HCT116 (cell line): ENCODE data around the gene CENPE. TPM values are rescaled to one million over a fixed set of nuclear protein-coding genes. Genes with fewer than 3 reads are reported as not detected.

ENCODE experiments used
- ATAC-seq: fragments of 200-7000 bp; cut with Tn5 transposase; 2 replicates; pipeline ENCODE4 v1.9.1; 2020; ENCODE audit warnings: mild to moderate bottlenecking, moderate library complexity
- BruUV-seq: library from RNA; stranded (reverse); fragments of 400-500 nt; replicated peaks from 2 replicates; lab custom pipeline; 2021; lab: Mats Ljungman, UMichigan
- CTCF ChIA-PET: fragments of 300-600 bp; sonication (Branson Sonifier 250); formaldehyde crosslinking; loops from one replicate; lab custom pipeline; 2021; ENCODE audit warnings: antibody characterized with exemption; lab: Charles Lee
- POLR2A ChIA-PET: fragments of 300-600, 350-600 bp; sonication (Branson Sonifier 250); formaldehyde crosslinking; loops from one replicate; lab custom pipeline; 2021; ENCODE audit warnings: antibody characterized with exemption; lab: Charles Lee
- RAD21 ChIA-PET, 2 experiments: fragments of 300-600 bp; sonication (Branson Sonifier 250); formaldehyde crosslinking; loops; one replicate each; lab custom pipeline; 2023; ENCODE audit warnings: low total read pairs in 2 of 2; ENCODE audit not compliant: uncharacterized antibody in 2 of 2, unreplicated experiment in 2 of 2, low non-redundant PET in 1 of 2; lab: Charles Lee
- DNase-seq: peaks from one replicate; pipeline ENCODE4 v3.0.0-alpha.2; 2010; ENCODE audit warnings: low read depth, low spot score
- H2AFZ ChIP-seq: fragments of 200-600 bp; shearing (Covaris generic), sonication (generic); 2 replicates; pipeline ENCODE4 v1.6.1; 2017; ENCODE audit warnings: low read depth, mixed run types, mixed read lengths, antibody characterized with exemption, low read length; ENCODE audit not compliant: poor library complexity, severe bottlenecking
- H3K27ac ChIP-seq: 2 replicates; pipeline ENCODE4 v1.5.1; 2012; ENCODE audit warnings: low read depth, low read length
- H3K27me3 ChIP-seq: fragments of 200-600 bp; sonication (generic); 2 replicates; pipeline ENCODE4 v1.6.1; 2016; ENCODE audit warnings: mixed run types, low read length, mixed read lengths; ENCODE audit not compliant: insufficient read depth
- H3K36me3 ChIP-seq, 2 experiments: fragments of 200-500 bp in 1 of 2; fragments of 200-600 bp in 1 of 2; sonication (Bioruptor generic) in 1 of 2; sonication (generic) in 1 of 2; 2 replicates each; pipeline versions ENCODE4 v1.5.1 to v1.6.1; 2014 to 2016; ENCODE audit warnings: low read length in 2 of 2, inconsistent platforms in 1 of 2, mixed read lengths in 1 of 2, mixed run types in 1 of 2; ENCODE audit not compliant: insufficient read depth in 2 of 2, control insufficient read depth in 1 of 2
- H3K4me1 ChIP-seq, 2 experiments: fragments of 200-600 bp in 1 of 2; sonication (generic) in 1 of 2; 2 replicates each; pipeline versions ENCODE4 v1.5.1 to v1.6.1; 2012 to 2017; ENCODE audit warnings: low read length in 2 of 2, inconsistent platforms in 1 of 2, mild to moderate bottlenecking in 1 of 2, mixed read lengths in 1 of 2, mixed run types in 1 of 2, moderate library complexity in 1 of 2; ENCODE audit not compliant: insufficient read depth in 2 of 2, control insufficient read depth in 1 of 2
- H3K4me2 ChIP-seq: fragments of 200-600 bp; sonication (generic); 2 replicates; pipeline ENCODE4 v1.6.1; 2017; ENCODE audit warnings: mixed run types, low read length, mixed read lengths
- H3K4me3 ChIP-seq, 2 experiments: fragments of 200-600 bp in 1 of 2; sonication (generic) in 1 of 2; replicated peaks in 1 of 2; 2 replicates each; pipeline ENCODE4 v1.5.1; 2011 to 2016; ENCODE audit warnings: low read length in 2 of 2, control low read depth in 1 of 2, low read depth in 1 of 2, mild to moderate bottlenecking in 1 of 2, mixed read lengths in 1 of 2, mixed run types in 1 of 2
- H3K79me2 ChIP-seq: fragments of 200-600 bp; sonication (generic); 2 replicates; pipeline ENCODE4 v1.6.1; 2017; ENCODE audit warnings: mild to moderate bottlenecking, mixed run types, low read length, moderate library complexity, mixed read lengths; ENCODE audit not compliant: insufficient read depth
- H3K9ac ChIP-seq: fragments of 200-600 bp; sonication (generic); 2 replicates; pipeline ENCODE4 v1.6.1; 2016; ENCODE audit warnings: low read length, mixed read lengths
- H3K9me2 ChIP-seq: fragments of 200-600 bp; sonication (generic), shearing (Covaris generic); 2 replicates; pipeline ENCODE4 v1.6.1; 2017; ENCODE audit warnings: mixed run types, mild to moderate bottlenecking, moderate library complexity; ENCODE audit not compliant: insufficient read depth
- H3K9me3 ChIP-seq, 2 experiments: fragments of 200-500 bp in 1 of 2; fragments of 200-600 bp in 1 of 2; sonication (Bioruptor generic) in 1 of 2; sonication (generic) in 1 of 2; 2 replicates each; pipeline ENCODE4 v1.6.1; 2014 to 2017; ENCODE audit warnings: low read length in 2 of 2, mixed read lengths in 2 of 2, inconsistent platforms in 1 of 2, low read depth in 1 of 2, mild to moderate bottlenecking in 1 of 2, mixed run types in 1 of 2, moderate library complexity in 1 of 2; ENCODE audit not compliant: control insufficient read depth in 1 of 2, insufficient read depth in 1 of 2
- H4K20me1 ChIP-seq: fragments of 200-600 bp; sonication (generic), shearing (Covaris generic); 2 replicates; pipeline ENCODE4 v1.6.1; 2017; ENCODE audit warnings: mixed run types, mild to moderate bottlenecking, moderate library complexity; ENCODE audit not compliant: insufficient read depth
- ATF3 ChIP-seq: IDR thresholded peaks from 2 replicates; pipeline ENCODE4 v1.6.1; 2012
- CBX3 ChIP-seq: IDR thresholded peaks from 2 replicates; pipeline ENCODE4 v1.6.1; 2012; ENCODE audit warnings: low read depth
- CEBPB ChIP-seq: IDR thresholded peaks from 2 replicates; pipeline ENCODE4 v1.6.1; 2012; ENCODE audit warnings: low read depth
- CTCF ChIP-seq, 3 experiments: fragments of 200-600 bp in 1 of 3; sonication (generic) in 1 of 3; IDR thresholded peaks in 2 of 3; conservative IDR thresholded peaks in 1 of 3; 2 replicates each; pipeline ENCODE4 v1.5.1; 2012 to 2017; ENCODE audit warnings: low read depth in 2 of 3, low read length in 2 of 3, antibody characterized with exemption in 1 of 3, borderline replicate concordance in 1 of 3, control low read depth in 1 of 3, mild to moderate bottlenecking in 1 of 3, mixed read lengths in 1 of 3, mixed run types in 1 of 3, moderate library complexity in 1 of 3; ENCODE audit not compliant: insufficient read depth in 1 of 3
- EGR1 ChIP-seq: IDR thresholded peaks from 2 replicates; pipeline ENCODE4 v1.6.1; 2012; ENCODE audit warnings: low read depth
- EZH2phosphoT487 ChIP-seq: fragments of 200-600 bp; IDR thresholded peaks from 2 replicates; pipeline ENCODE4 v1.6.1; 2018; ENCODE audit warnings: antibody characterized with exemption, borderline replicate concordance
- FOSL1 ChIP-seq: IDR thresholded peaks from 2 replicates; pipeline ENCODE4 v1.6.1; 2012; ENCODE audit warnings: low read depth
- POLR2AphosphoS5 ChIP-seq: IDR thresholded peaks from 2 replicates; pipeline ENCODE4 v1.6.1; 2011; ENCODE audit warnings: mild to moderate bottlenecking, low read depth, low read length, moderate library complexity
- SP1 ChIP-seq: IDR thresholded peaks from 2 replicates; pipeline ENCODE4 v1.6.1; 2012; ENCODE audit warnings: low read depth
- SRF ChIP-seq: IDR thresholded peaks from 2 replicates; pipeline ENCODE4 v1.6.1; 2012; ENCODE audit warnings: low read depth
- TCF7L2 ChIP-seq: IDR thresholded peaks from 2 replicates; pipeline ENCODE4 v1.7.0; 2011; ENCODE audit warnings: borderline replicate concordance, inconsistent platforms; ENCODE audit not compliant: insufficient read depth, insufficient read length; ENCODE audit errors: extremely low read depth
- ZFX ChIP-seq: fragments of 450-650 bp; IDR thresholded peaks from 2 replicates; pipeline ENCODE4 v1.6.1; 2017
- intact Hi-C: fragments of 100-400 bp; cut with micrococcal nuclease; formaldehyde crosslinking; loops from 2 replicates; pipeline ENCODE4 v1.10.0; 2022
- total RNA-seq: library from RNA; stranded (reverse); gene quantifications from one replicate; pipeline ENCODE4 v1.2.1, GENCODE V29; 2021; ENCODE audit not compliant: unreplicated experiment
- TF ChIP-seq, protein P1 (sequence below): IDR thresholded peaks from 2 replicates; pipeline ENCODE4 v1.6.1; 2012
- TF ChIP-seq, protein P2 (sequence below): IDR thresholded peaks from 2 replicates; pipeline ENCODE4 v1.6.1; 2011; ENCODE audit warnings: mild to moderate bottlenecking, low read length, moderate library complexity; ENCODE audit not compliant: insufficient replicate concordance; ENCODE audit errors: extremely low read depth

The CENPE gene
- total RNA-seq, 1 experiment from 2014 or later, result 31.3 TPM

- CTCF ChIA-PET, result interaction anchor here (0.8 to 3.2 kb wide), 7 partner anchors 8 to 687 kb away, joined by 3 to 23 read pairs (median 3); no protein-coding TSS in a partner anchor
- no peak for ATAC-seq
These were observed 99.2 kb downstream of the CENPE start for GRCh38 chr4:103098756-103099440.

More at GRCh38 chr4:103098756-103099440, 99.2 kb downstream of the CENPE start:
- H3K9ac ChIP-seq, result no peak overlapping the region
- H3K9me2 ChIP-seq, result no peaks in the 10 kb centered on the region
- H4K20me1 ChIP-seq, result no peaks in the 10 kb centered on the region
- no TSS peak for BruUV-seq
- no peaks in the 10 kb centered on the region for H3K36me3 ChIP-seq
- H3K4me3 ChIP-seq, result peak overlapping the region in 1 of 2 experiments; percentile 42; a peak in 1 of 4 replicates
- H3K9me3 ChIP-seq, result no peaks in the 10 kb centered on the region
- no peaks in the 10 kb centered on the region for H3K27me3 ChIP-seq
- RAD21 ChIA-PET, result no interaction called here
- peak overlapping the region; percentile 90 for H2AFZ ChIP-seq
- H3K4me1 ChIP-seq, result peaks cover 0 to 10% of the 10 kb centered on the region in 2 experiments; a peak in 2 of 4 replicates
- TF ChIP-seq TCF7L2 (no peak), CTCF (IDR thresholded peaks at IDR 0.05 in 2 of 3, conservative IDR thresholded peaks at IDR 0.05 in 1 of 3; ENCODE audit: borderline replicate concordance in 1 of 3, insufficient read depth in 1 of 3, low read depth in 2 of 3, low read length in 2 of 3) (no peak), SRF (no peak), POLR2AphosphoS5 (no peak), FOSL1 (no peak), CBX3 (no peak), CEBPB (no peak), EZH2phosphoT487 (no peak), ZFX (no peak), SP1 (no peak), EGR1 (no peak), ATF3 (no peak)
- TF ChIP-seq, protein P1, sequence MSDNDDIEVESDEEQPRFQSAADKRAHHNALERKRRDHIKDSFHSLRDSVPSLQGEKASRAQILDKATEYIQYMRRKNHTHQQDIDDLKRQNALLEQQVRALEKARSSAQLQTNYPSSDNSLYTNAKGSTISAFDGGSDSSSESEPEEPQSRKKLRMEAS, result no peak
- TF ChIP-seq, protein P2, sequence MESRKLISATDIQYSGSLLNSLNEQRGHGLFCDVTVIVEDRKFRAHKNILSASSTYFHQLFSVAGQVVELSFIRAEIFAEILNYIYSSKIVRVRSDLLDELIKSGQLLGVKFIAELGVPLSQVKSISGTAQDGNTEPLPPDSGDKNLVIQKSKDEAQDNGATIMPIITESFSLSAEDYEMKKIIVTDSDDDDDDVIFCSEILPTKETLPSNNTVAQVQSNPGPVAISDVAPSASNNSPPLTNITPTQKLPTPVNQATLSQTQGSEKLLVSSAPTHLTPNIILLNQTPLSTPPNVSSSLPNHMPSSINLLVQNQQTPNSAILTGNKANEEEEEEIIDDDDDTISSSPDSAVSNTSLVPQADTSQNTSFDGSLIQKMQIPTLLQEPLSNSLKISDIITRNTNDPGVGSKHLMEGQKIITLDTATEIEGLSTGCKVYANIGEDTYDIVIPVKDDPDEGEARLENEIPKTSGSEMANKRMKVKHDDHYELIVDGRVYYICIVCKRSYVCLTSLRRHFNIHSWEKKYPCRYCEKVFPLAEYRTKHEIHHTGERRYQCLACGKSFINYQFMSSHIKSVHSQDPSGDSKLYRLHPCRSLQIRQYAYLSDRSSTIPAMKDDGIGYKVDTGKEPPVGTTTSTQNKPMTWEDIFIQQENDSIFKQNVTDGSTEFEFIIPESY, result no peak
- intact Hi-C loops, result loop anchor here (5.0 to 10.0 kb wide), 2 partner anchors 274 to 752 kb away; partner anchors contain the start of genes SLC39A8 and UBE2D3
- H3K79me2 ChIP-seq, result no peaks in the 10 kb centered on the region
- peak overlapping the region; percentile 59 for H3K4me2 ChIP-seq
- POLR2A ChIA-PET, result no interaction called here
- no peak overlapping the region for H3K27ac ChIP-seq
- no peak for DNase-seq
